Measurements from ENCODE around the gene UPF1.

- TF ChIP-seq CTCF (IDR thresholded peaks at IDR 0.05) (no peak), POLR2AphosphoS5 (IDR thresholded peaks at IDR 0.05; ENCODE audit: low read depth, low read length) (no peak), FOXJ3 (CRISPR knock-in tag; IDR thresholded peaks at IDR 0.05) (no peak), SIN3A (IDR thresholded peaks at IDR 0.05; ENCODE audit: borderline replicate concordance, low read depth, low read length) (no peak), TEAD4 (IDR thresholded peaks at IDR 0.05; ENCODE audit: borderline replicate concordance, insufficient read depth) (no peak), EZH2phosphoT487 (IDR thresholded peaks at IDR 0.05; ENCODE audit: borderline replicate concordance, low read depth) (no peak), RFX5 (IDR thresholded peaks at IDR 0.05; ENCODE audit: low read length) (no peak), TAF1 (IDR thresholded peaks at IDR 0.05; ENCODE audit: borderline replicate concordance, low read depth, low read length) (no peak), RXRA (IDR thresholded peaks at IDR 0.05; ENCODE audit: borderline replicate concordance, low read depth) (no peak), EP300 (IDR thresholded peaks at IDR 0.05; ENCODE audit: borderline replicate concordance in 1 of 2, low read depth in 1 of 2, low read length in 1 of 2) (no peak), RAD21 (IDR thresholded peaks at IDR 0.05; ENCODE audit: low read length) (no peak), MEF2A (IDR thresholded peaks at IDR 0.05; ENCODE audit: borderline replicate concordance, low read depth) (no peak)
- TF ChIP-seq, protein P1, sequence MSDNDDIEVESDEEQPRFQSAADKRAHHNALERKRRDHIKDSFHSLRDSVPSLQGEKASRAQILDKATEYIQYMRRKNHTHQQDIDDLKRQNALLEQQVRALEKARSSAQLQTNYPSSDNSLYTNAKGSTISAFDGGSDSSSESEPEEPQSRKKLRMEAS (IDR thresholded peaks at IDR 0.05; ENCODE audit: low read depth) = no peak
Observed at GRCh38 chr19:18857223-18857622, 25.5 kb downstream of the UPF1 start.

Data from SK-N-SH (cell line).